ENCODE measurements around the gene DGKG. TPM values are rescaled to one million over a fixed set of nuclear protein-coding genes. Genes with fewer than 3 reads are reported as not detected.

DGKG gene
- total RNA-seq, 1 donor from 2014 or later = 0.22 TPM

DNA sequence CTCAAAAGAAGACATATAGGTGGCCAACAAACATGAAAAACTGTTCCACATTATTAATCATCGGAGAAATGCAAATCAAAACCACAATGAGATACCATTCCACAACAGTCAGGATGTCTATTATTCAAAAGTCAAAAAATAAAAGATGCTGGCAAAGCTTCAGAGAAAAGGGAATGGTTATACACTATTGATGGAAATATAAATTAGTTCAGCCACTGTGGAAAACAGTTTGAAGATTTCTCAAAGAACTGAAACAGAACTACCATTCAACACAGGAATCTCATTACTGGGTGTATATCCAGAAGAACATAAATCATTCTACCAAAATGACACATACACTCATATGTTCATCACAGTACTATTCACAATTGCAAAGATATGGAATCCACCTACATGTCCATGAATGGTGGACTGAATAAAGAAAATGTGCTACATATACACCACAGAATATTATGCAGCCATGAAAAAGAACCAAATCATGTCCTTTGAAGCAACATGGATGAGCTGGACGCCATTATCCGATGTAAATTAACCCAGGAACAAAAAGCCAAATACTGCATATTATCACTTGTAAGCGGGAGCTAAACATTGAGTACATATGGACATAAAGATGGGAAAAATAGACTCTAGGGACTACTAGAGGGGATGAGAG lies 32.7 kb upstream of the DGKG start:
- H3K27me3 Mint-ChIP-seq (ENCODE audit: insufficient read depth, low read depth) = no peaks in the 10 kb centered on the region
- no peaks in the 10 kb centered on the region for H3K79me2 ChIP-seq (ENCODE audit: low read depth)
- no peak for TF ChIP-seq EZH2 (IDR thresholded peaks at IDR 0.05)
- TF ChIP-seq EZH2phosphoT487 (IDR thresholded peaks at IDR 0.05) = no peak
- TF ChIP-seq, protein P1, sequence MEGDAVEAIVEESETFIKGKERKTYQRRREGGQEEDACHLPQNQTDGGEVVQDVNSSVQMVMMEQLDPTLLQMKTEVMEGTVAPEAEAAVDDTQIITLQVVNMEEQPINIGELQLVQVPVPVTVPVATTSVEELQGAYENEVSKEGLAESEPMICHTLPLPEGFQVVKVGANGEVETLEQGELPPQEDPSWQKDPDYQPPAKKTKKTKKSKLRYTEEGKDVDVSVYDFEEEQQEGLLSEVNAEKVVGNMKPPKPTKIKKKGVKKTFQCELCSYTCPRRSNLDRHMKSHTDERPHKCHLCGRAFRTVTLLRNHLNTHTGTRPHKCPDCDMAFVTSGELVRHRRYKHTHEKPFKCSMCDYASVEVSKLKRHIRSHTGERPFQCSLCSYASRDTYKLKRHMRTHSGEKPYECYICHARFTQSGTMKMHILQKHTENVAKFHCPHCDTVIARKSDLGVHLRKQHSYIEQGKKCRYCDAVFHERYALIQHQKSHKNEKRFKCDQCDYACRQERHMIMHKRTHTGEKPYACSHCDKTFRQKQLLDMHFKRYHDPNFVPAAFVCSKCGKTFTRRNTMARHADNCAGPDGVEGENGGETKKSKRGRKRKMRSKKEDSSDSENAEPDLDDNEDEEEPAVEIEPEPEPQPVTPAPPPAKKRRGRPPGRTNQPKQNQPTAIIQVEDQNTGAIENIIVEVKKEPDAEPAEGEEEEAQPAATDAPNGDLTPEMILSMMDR (IDR thresholded peaks at IDR 0.05) = no peak
- no peak overlapping the region for H3K4me2 ChIP-seq
- H3K27ac ChIP-seq = no peak overlapping the region
- no peaks in the 10 kb centered on the region for H4K20me1 ChIP-seq (ENCODE audit: low read depth)
- peaks cover 6% of the 10 kb centered on the region for H3K9me3 Mint-ChIP-seq
- H3K4me3 ChIP-seq = no peak overlapping the region
- H3K4me3 Mint-ChIP-seq = no peak overlapping the region
- H3K9ac ChIP-seq = no peak overlapping the region
- no peaks in the 10 kb centered on the region for H3K27me3 ChIP-seq
- H3F3A ChIP-seq (ENCODE audit: low read depth) = no peaks in the 10 kb centered on the region
- DNase-seq (ENCODE audit: low spot score) = no peak
- H3K4me1 ChIP-seq = no peaks in the 10 kb centered on the region
- H3K9me3 ChIP-seq (ENCODE audit: low read depth) = peaks cover 8% of the 10 kb centered on the region
- no peaks in the 10 kb centered on the region for H3K36me3 Mint-ChIP-seq
- H2AFZ ChIP-seq (replicated peaks) = no peak overlapping the region
- H3K36me3 ChIP-seq = no peaks in the 10 kb centered on the region
- no peak overlapping the region for H3K27ac Mint-ChIP-seq
- no peaks in the 10 kb centered on the region for H3K4me1 Mint-ChIP-seq

DNA sequence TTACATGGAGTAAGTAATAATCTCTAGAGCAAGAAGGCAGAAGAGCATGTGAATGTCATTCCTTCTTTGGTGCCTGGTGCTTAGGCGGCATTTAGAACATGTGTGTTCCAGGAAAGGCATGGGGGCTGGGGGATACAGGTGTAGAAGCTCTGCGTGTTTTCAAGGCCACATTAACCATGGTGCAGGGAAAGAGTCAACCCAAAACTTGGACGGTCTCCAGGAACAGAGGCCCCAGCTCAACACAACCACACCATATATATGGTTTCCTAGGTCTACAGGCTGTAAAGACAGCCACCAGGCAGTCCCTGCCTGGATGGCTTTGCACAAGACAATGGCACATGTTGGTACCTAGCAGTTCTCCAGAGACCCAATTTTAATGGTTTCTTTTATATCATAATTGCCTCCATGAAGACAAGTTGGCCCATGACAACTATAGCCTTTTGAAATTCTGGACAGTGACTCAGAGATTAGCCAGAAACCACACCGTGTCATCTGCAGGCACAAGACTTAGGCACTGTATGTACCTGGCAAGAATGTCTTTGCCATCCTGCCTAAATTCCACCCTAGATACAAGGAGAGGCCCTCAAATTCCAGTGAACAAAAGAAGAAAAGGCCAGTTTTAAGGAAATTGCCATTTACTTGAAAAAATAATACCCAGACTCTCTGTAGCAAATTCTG lies 25.0 kb upstream of the DGKG start:
- no peaks in the 10 kb centered on the region for H3K36me3 ChIP-seq
- no peaks in the 10 kb centered on the region for H3K79me2 ChIP-seq (ENCODE audit: low read depth)
- H3K4me3 Mint-ChIP-seq = no peak overlapping the region
- TF ChIP-seq, protein P1 (IDR thresholded peaks at IDR 0.05) = no peak
- TF ChIP-seq EZH2 (IDR thresholded peaks at IDR 0.05) (no peak), EZH2phosphoT487 (IDR thresholded peaks at IDR 0.05) (no peak)
- peaks cover 16% of the 10 kb centered on the region for H3F3A ChIP-seq (ENCODE audit: low read depth)
- DNase-seq (ENCODE audit: low spot score) = no peak
- no peaks in the 10 kb centered on the region for H4K20me1 ChIP-seq (ENCODE audit: low read depth)
- peaks cover 23% of the 10 kb centered on the region for H3K4me1 ChIP-seq
- H3K27me3 ChIP-seq = no peaks in the 10 kb centered on the region
- H3K27ac Mint-ChIP-seq = no peak overlapping the region
- H3K9ac ChIP-seq = no peak overlapping the region
- peaks cover 7% of the 10 kb centered on the region for H3K27me3 Mint-ChIP-seq (ENCODE audit: insufficient read depth, low read depth)
- no peak overlapping the region for H2AFZ ChIP-seq (replicated peaks)
- peaks cover 3% of the 10 kb centered on the region for H3K9me3 Mint-ChIP-seq
- H3K27ac ChIP-seq = no peak overlapping the region
- no peak overlapping the region for H3K4me3 ChIP-seq
- H3K4me1 Mint-ChIP-seq = peaks cover 16% of the 10 kb centered on the region
- H3K4me2 ChIP-seq = no peak overlapping the region
- no peaks in the 10 kb centered on the region for H3K9me3 ChIP-seq (ENCODE audit: low read depth)
- no peaks in the 10 kb centered on the region for H3K36me3 Mint-ChIP-seq

DNA sequence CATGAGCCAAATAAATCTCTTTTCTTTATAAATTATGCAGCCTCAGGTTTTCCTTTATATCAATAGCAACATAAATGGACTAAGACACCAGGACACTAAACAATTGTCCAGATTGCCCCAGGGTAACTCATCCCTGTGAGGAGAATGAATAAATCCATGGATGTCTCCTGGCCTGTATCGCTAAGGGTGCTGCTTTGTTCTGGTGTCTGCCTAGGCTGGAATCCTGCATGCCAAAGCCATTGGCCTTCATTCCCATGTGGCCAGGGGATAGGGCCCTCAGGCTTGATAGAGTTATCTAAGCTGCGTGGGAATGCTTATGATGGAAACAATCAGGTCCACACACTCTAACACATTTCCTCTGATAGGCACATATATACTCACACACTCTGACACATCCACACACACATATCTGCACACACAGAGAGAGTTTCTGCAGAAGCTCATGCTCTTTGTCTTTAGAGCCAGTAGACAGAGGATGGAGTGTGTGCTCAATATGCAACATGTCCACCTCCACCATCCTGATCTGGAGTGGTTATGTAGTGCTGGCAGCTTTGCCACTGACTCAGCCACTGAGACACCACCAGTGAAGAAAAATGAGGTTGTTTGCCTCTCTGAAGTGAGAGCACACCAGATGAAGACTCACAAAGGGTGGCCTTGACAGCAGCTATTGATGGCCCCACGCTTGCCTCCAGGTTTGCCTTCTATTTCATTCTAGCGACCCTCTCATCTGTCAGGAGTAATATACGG lies 24.0 kb upstream of the DGKG start:
- no peak overlapping the region for H3K4me2 ChIP-seq
- no peaks in the 10 kb centered on the region for H3K9me3 ChIP-seq (ENCODE audit: low read depth)
- peaks cover 28% of the 10 kb centered on the region for H3K4me1 ChIP-seq
- H3K36me3 Mint-ChIP-seq = no peaks in the 10 kb centered on the region
- no peak for DNase-seq (ENCODE audit: low spot score)
- no peaks in the 10 kb centered on the region for H3K79me2 ChIP-seq (ENCODE audit: low read depth)
- H3K27me3 ChIP-seq = no peaks in the 10 kb centered on the region
- no peak overlapping the region for H3K9ac ChIP-seq
- no peak overlapping the region for H2AFZ ChIP-seq (replicated peaks)
- no peak overlapping the region for H3K4me3 Mint-ChIP-seq
- TF ChIP-seq EZH2 (IDR thresholded peaks at IDR 0.05) (no peak), EZH2phosphoT487 (IDR thresholded peaks at IDR 0.05) (no peak)
- TF ChIP-seq, protein P1 (IDR thresholded peaks at IDR 0.05) = no peak
- H3K4me3 ChIP-seq = no peak overlapping the region
- H3K27ac ChIP-seq = no peak overlapping the region
- no peak overlapping the region for H3K27ac Mint-ChIP-seq
- peaks cover 7% of the 10 kb centered on the region for H3K27me3 Mint-ChIP-seq (ENCODE audit: insufficient read depth, low read depth)
- H3K36me3 ChIP-seq = no peaks in the 10 kb centered on the region
- H3F3A ChIP-seq (ENCODE audit: low read depth) = peaks cover 17% of the 10 kb centered on the region
- no peaks in the 10 kb centered on the region for H4K20me1 ChIP-seq (ENCODE audit: low read depth)
- H3K4me1 Mint-ChIP-seq = peaks cover 21% of the 10 kb centered on the region
- peaks cover 3% of the 10 kb centered on the region for H3K9me3 Mint-ChIP-seq
